ENCODE data around the gene DAPK3.

DNA sequence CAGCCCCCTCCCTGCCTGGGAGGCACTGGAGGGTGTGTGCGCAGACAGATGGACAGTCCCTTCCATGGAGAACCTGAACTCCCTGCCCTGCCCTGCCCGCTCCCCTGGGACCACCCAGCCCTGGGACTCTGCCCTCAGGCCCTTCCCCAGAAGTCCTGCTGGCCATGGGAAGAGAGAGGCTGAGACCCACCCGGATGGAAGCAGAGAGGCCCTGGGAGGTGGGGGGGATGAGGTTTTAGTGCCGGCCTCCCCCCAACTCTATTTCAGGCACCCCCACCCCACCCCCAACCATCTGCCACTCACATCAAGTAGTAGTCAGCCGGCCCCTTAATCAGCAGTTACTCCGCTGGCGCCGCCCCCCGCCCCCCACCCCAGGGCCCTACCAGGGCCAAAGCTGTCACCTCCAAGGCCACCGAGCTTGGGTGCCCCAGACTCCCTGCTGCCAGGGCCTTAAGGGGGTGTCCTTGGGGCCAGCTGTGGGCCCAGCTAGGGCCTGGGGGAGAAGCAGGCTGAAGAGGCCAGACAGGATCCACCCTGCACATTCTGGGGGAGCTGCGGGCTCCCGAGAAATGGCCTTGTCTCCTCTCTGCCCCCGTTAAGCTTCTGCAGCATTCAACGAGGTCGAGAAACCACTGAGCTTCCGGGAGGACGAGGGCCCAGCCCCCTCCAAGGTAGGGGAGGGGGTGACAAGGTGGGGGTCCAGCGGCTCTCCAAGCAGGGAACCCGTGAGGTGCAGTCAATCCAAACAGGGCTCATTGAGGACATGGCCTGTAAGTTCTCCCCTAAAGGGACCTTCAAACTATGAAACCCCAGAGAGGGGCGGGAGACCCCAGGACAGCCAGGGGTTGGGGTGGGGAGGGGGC, 20.7 kb downstream of the DAPK3 start:
- TF ChIP-seq, protein P1, sequence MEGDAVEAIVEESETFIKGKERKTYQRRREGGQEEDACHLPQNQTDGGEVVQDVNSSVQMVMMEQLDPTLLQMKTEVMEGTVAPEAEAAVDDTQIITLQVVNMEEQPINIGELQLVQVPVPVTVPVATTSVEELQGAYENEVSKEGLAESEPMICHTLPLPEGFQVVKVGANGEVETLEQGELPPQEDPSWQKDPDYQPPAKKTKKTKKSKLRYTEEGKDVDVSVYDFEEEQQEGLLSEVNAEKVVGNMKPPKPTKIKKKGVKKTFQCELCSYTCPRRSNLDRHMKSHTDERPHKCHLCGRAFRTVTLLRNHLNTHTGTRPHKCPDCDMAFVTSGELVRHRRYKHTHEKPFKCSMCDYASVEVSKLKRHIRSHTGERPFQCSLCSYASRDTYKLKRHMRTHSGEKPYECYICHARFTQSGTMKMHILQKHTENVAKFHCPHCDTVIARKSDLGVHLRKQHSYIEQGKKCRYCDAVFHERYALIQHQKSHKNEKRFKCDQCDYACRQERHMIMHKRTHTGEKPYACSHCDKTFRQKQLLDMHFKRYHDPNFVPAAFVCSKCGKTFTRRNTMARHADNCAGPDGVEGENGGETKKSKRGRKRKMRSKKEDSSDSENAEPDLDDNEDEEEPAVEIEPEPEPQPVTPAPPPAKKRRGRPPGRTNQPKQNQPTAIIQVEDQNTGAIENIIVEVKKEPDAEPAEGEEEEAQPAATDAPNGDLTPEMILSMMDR (IDR thresholded peaks at IDR 0.05) = no peak
- TF ChIP-seq EP300 (IDR thresholded peaks at IDR 0.05) = no peak
- no peak for TF ChIP-seq POLR2A (IDR thresholded peaks at IDR 0.05)
- no peak for TF ChIP-seq POLR2AphosphoS5 (IDR thresholded peaks at IDR 0.05)

Data from gastroesophageal sphincter (tissue), 3 donors.